Right lobe of liver (tissue), 4 donors: ENCODE results near the gene YES1.

Experiments used
- POLR2A ChIP-seq: fragments of 450-650 bp; IDR thresholded peaks from one replicate; pipeline ENCODE4 v1.6.1; 2017; ENCODE audit warnings: antibody characterized with exemption, mild to moderate bottlenecking
- TF ChIP-seq, protein P1 (sequence below), 4 donors: fragments of 200-600 bp in 3 of 4; fragments of 450-650 bp in 1 of 4; IDR thresholded peaks; one replicate each; pipeline versions ENCODE4 v1.5.1 to v1.8.0; 2016 to 2022; ENCODE audit warnings: antibody characterized with exemption in 4 of 4, mild to moderate bottlenecking in 2 of 4
- donor health status: DM: no; HTN: no; CAD: no.
- donor health status: DM: no; HTN: no; CAD: no.
- donor health status: DM: no; HTN: yes; CAD: no.

DNA sequence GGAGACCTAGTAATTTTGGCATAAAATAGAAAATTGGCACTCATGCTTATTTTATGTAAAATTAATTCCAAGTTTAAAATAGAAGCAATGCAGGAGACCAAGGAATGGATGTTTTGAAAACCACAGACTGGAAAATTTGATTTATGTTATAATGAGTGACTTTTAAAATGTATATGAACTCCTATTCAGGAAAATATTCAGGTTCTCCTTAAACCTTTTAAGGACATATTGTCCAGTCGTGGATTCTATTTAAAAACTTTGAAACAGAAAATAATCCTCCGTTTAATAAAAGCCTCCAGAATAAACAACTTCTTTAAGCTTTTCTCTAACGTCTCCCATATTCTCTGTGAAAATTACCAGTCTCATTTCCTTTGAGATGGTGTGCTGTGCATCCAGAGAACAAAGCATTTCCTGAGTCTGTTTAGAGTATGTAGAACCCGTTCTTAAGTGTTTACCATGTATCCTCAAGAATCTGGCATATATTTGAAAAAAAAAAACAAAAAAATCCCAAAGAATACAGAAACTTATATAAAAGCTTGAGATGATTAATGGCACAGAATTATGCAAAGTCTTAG is 8.6 kb upstream of the YES1 start:
- TF ChIP-seq, protein P1, sequence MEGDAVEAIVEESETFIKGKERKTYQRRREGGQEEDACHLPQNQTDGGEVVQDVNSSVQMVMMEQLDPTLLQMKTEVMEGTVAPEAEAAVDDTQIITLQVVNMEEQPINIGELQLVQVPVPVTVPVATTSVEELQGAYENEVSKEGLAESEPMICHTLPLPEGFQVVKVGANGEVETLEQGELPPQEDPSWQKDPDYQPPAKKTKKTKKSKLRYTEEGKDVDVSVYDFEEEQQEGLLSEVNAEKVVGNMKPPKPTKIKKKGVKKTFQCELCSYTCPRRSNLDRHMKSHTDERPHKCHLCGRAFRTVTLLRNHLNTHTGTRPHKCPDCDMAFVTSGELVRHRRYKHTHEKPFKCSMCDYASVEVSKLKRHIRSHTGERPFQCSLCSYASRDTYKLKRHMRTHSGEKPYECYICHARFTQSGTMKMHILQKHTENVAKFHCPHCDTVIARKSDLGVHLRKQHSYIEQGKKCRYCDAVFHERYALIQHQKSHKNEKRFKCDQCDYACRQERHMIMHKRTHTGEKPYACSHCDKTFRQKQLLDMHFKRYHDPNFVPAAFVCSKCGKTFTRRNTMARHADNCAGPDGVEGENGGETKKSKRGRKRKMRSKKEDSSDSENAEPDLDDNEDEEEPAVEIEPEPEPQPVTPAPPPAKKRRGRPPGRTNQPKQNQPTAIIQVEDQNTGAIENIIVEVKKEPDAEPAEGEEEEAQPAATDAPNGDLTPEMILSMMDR (IDR thresholded peaks at IDR 0.05): no peak
- no peak for TF ChIP-seq POLR2A
